Glomerular endothelial cell (primary cell): ENCODE data around the gene PPIP5K2. TPM values are rescaled to one million over a fixed set of nuclear protein-coding genes. Genes with fewer than 3 reads are reported as not detected.
"Not testable (repeated sequence)": the region's sequence is repeated elsewhere in the genome, so short reads cannot be mapped to it uniquely, and the experiment has no call there.

ENCODE experiments used
- DNase-seq: peaks from one replicate; pipeline ENCODE4 v3.0.0-alpha.2; 2011; ENCODE audit warnings: low read depth, low spot score; ENCODE audit errors: extremely low read depth
- total RNA-seq: library from RNA; depleted of rRNA; stranded (reverse); fragments of >200 nt; gene quantifications from 2 replicates; pipeline ENCODE4 v1.2.3, GENCODE V29; 2015

PPIP5K2 gene
- total RNA-seq, 1 donor from 2014 or later = 34.7 TPM

- no peak for DNase-seq
Measured at GRCh38 chr5:103205991-103206700, 86.0 kb downstream of the PPIP5K2 start.

- no peak for DNase-seq
Measured at GRCh38 chr5:103207011-103207410, 86.9 kb downstream of the PPIP5K2 start.

GRCh38 chr5:103207653-103208052 is 87.6 kb downstream of the PPIP5K2 start:
- DNase-seq = no peak

- no peak for DNase-seq
Measured at GRCh38 chr5:103208460-103208859, 88.4 kb downstream of the PPIP5K2 start.

GRCh38 chr5:103209065-103209464 is 89.0 kb downstream of the PPIP5K2 start:
- DNase-seq = no peak

GRCh38 chr5:103210952-103211351 is 90.9 kb downstream of the PPIP5K2 start:
- no peak for DNase-seq

- no peak for DNase-seq
Measured at GRCh38 chr5:103211576-103212561, 91.8 kb downstream of the PPIP5K2 start.

- no peak for DNase-seq
Measured at GRCh38 chr5:103216137-103216536, 96.0 kb downstream of the PPIP5K2 start.

- DNase-seq = no peak
Measured at GRCh38 chr5:103216697-103217096, 96.6 kb downstream of the PPIP5K2 start.

- DNase-seq = no peak
Measured at GRCh38 chr5:103217101-103217500, 97.0 kb downstream of the PPIP5K2 start.

- DNase-seq = no peak
Measured at GRCh38 chr5:103218164-103218563, 98.1 kb downstream of the PPIP5K2 start.

GRCh38 chr5:103219074-103219473 is 99.0 kb downstream of the PPIP5K2 start:
- DNase-seq = not testable (repeated sequence)

- DNase-seq = no peak
Measured at GRCh38 chr5:103223031-103223955, 103.2 kb downstream of the PPIP5K2 start.

GRCh38 chr5:103224118-103224893 is 104.2 kb downstream of the PPIP5K2 start:
- no peak for DNase-seq

- no peak for DNase-seq
Measured at GRCh38 chr5:103224894-103225246, 104.8 kb downstream of the PPIP5K2 start.

- no peak for DNase-seq
Measured at GRCh38 chr5:103228061-103228460, 108.0 kb downstream of the PPIP5K2 start.

GRCh38 chr5:103228588-103228987 is 108.5 kb downstream of the PPIP5K2 start:
- DNase-seq = no peak

- DNase-seq = no peak
Measured at GRCh38 chr5:103232393-103232999, 112.4 kb downstream of the PPIP5K2 start.

GRCh38 chr5:103234239-103234975 is 114.3 kb downstream of the PPIP5K2 start:
- no peak for DNase-seq
